Tibial artery (tissue), 4 donors: ENCODE results near the gene TOMM70.
A peak's percentile ranks its signal among the peaks of the same experiment; 100 is the strongest.
"Not testable (repeated sequence)": the region's sequence is repeated elsewhere in the genome, so short reads cannot be mapped to it uniquely, and the experiment has no call there.

Source experiments
- DNase-seq, 2 donors: peaks; one replicate each; pipeline ENCODE4 v3.0.0-alpha.2; 2019
- H3K27ac ChIP-seq, 2 donors: fragments of 200-600 bp; sonication (generic) in 1 of 2; 1 replicate in 1 of 2; 2 replicates in 1 of 2; pipeline ENCODE4 v1.5.1; 2018 to 2019; ENCODE audit warnings: mild to moderate bottlenecking in 1 of 2
- H3K27me3 ChIP-seq, 2 donors: fragments of 200-600 bp; sonication (generic) in 1 of 2; one replicate each; pipeline versions ENCODE4 v1.5.1 to v1.6.0; 2016 to 2019
- H3K36me3 ChIP-seq, 3 donors: fragments of 200-600 bp; sonication (generic) in 2 of 3; one replicate each; pipeline ENCODE4 v1.5.1; 2016 to 2019; ENCODE audit warnings: mild to moderate bottlenecking in 2 of 3
- H3K4me1 ChIP-seq, 4 donors: fragments of 200-600 bp; sonication (generic) in 2 of 4; 1 replicate in 3 of 4; 2 replicates in 1 of 4; pipeline ENCODE4 v1.5.1; 2016 to 2019
- H3K4me3 ChIP-seq, 2 donors: fragments of 200-600 bp; sonication (generic) in 1 of 2; 1 replicate in 1 of 2; 2 replicates in 1 of 2; pipeline ENCODE4 v1.5.1; 2018 to 2019; ENCODE audit warnings: mild to moderate bottlenecking in 2 of 2
- H3K9me3 ChIP-seq, 3 donors: fragments of 200-600 bp; sonication (generic) in 1 of 3; one replicate each; pipeline ENCODE4 v1.5.1; 2016 to 2019
- CTCF ChIP-seq, 2 experiments: fragments of 200-600 bp in 1 of 2; fragments of 450-650 bp in 1 of 2; IDR thresholded peaks; one replicate each; pipeline ENCODE4 v1.5.1; 2017 to 2019; ENCODE audit warnings: antibody characterized with exemption in 2 of 2, mild to moderate bottlenecking in 1 of 2, moderate library complexity in 1 of 2
- intact Hi-C: fragments of 100-400 bp; cut with DNase I; formaldehyde crosslinking; loops from one replicate; pipeline ENCODE4 v1.15.0; 2023; ENCODE audit warnings: low total_unique reads

Gene TOMM70

DNA sequence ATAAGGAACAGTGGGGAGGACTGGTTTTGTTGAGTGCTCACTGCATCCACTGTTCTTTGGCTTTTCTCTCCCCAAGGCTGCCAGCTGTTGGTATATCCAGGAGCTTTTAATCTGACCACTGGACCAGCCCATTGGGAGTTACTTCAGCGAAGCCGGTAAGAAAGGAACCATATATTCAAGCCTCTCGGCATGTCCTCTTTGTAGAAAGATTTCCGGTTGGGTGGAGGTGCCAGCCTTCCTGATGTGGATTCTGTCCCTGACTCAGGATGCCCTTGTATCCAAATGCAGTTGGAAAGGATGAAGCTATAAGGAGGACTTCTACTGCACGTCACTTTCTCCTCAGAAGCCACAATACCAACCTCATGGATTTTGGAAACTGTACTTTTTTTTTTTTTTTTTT lies 52.2 kb downstream of the TOMM70 start:
- no peaks in the 10 kb centered on the region for H3K9me3 ChIP-seq
- no peak overlapping the region for H3K27ac ChIP-seq
- no peak for TF ChIP-seq CTCF (IDR thresholded peaks at IDR 0.05)
- no peak overlapping the region for H3K4me3 ChIP-seq
- no peaks in the 10 kb centered on the region for H3K4me1 ChIP-seq
- intact Hi-C loops = no loop called here
- no peak for DNase-seq
- no peaks in the 10 kb centered on the region for H3K27me3 ChIP-seq
- peaks cover 68 to 87% (median 78%) of the 10 kb centered on the region in 3 donors for H3K36me3 ChIP-seq

- no peak for TF ChIP-seq CTCF (IDR thresholded peaks at IDR 0.05)
- Histone ChIP-seq H3K36me3 (peaks cover 34 to 57% (median 41%) of the 10 kb centered on the region in 3 donors), H3K4me1 (peaks cover 0 to 6% (median 4%) of the 10 kb centered on the region in 4 donors), H3K27me3 (no peaks in the 10 kb centered on the region), H3K9me3 (no peaks in the 10 kb centered on the region), H3K4me3 (no peak overlapping the region), H3K27ac (no peak overlapping the region)
- DNase-seq = no peak
- intact Hi-C loops = no loop called here
Observed at GRCh38 chr3:100340527-100340926, 60.4 kb downstream of the TOMM70 start.

DNA sequence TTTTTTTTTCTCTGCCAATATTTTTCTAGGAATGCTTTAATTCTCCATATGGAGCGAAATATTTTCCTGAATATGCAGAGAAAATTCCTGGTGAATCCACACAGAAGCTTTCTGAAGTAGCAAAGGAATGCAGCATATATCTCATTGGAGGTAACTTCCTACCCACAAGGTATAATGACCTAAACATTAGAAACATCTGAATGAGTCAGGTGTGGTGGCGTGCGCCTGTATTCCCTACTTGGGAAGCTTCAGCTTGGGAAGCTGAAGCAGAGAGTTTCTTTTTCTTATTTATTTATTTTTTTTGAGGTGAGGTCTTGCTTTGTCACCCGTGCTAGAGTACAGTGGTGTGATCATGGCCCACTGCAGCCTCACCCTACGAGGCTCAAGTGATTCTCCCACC lies 61.1 kb downstream of the TOMM70 start:
- peaks cover 27 to 50% (median 33%) of the 10 kb centered on the region in 3 donors for H3K36me3 ChIP-seq
- intact Hi-C loops = loop anchor here (5.0 kb wide), 1 partner anchor 53 kb away; no protein-coding TSS in a partner anchor
- no peak for DNase-seq
- no peaks in the 10 kb centered on the region for H3K27me3 ChIP-seq
- H3K27ac ChIP-seq = no peak overlapping the region
- no peak overlapping the region for H3K4me3 ChIP-seq
- TF ChIP-seq CTCF (IDR thresholded peaks at IDR 0.05) = no peak
- no peaks in the 10 kb centered on the region for H3K9me3 ChIP-seq
- H3K4me1 ChIP-seq = peaks cover 0 to 12% (median 7%) of the 10 kb centered on the region in 4 donors

DNA sequence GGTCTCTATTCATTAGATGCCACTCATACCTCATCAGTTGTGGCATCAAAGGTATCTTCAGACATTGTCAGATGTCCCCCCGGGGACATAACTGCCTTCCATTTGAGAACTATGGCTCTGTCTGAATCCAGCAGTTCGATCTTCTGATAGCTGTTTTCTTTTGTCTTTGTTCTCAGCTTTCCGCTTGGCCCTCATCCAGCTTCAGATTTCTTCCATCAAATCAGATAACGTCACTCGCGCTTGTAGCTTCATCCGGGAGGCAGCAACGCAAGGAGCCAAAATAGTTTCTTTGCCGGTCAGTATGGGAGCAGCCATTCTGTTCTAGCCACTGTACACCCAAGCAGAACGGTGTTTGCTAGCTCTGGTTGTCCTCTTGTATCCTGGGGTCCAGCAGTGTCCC lies 62.0 kb downstream of the TOMM70 start:
- Histone ChIP-seq H3K4me3 (no peak overlapping the region), H3K9me3 (no peaks in the 10 kb centered on the region), H3K27ac (no peak overlapping the region), H3K36me3 (peaks cover 20 to 41% (median 26%) of the 10 kb centered on the region in 3 donors), H3K4me1 (peaks cover 0 to 16% (median 9%) of the 10 kb centered on the region in 4 donors), H3K27me3 (no peaks in the 10 kb centered on the region)
- TF ChIP-seq CTCF (IDR thresholded peaks at IDR 0.05) = no peak
- DNase-seq = no peak
- intact Hi-C loops = loop anchor here (5.0 kb wide), 1 partner anchor 53 kb away; no protein-coding TSS in a partner anchor

GRCh38 chr3:100336229-100336628 lies 64.7 kb downstream of the TOMM70 start:
- not testable (repeated sequence) for H3K4me3 ChIP-seq

GRCh38 chr3:100335434-100335833 lies 65.5 kb downstream of the TOMM70 start:
- TF ChIP-seq CTCF (IDR thresholded peaks at IDR 0.05) = no peak
- Histone ChIP-seq H3K9me3 (no peaks in the 10 kb centered on the region), H3K27ac (peak overlapping the region; percentile 79 to 81), H3K4me1 (peaks cover 0 to 18% (median 10%) of the 10 kb centered on the region in 4 donors), H3K4me3 (peak overlapping the region; percentile 67 to 70), H3K36me3 (peaks cover 0 to 15% (median 6%) of the 10 kb centered on the region in 3 donors), H3K27me3 (no peaks in the 10 kb centered on the region)
- DNase-seq = no peak
- intact Hi-C loops = loop anchor here (5.0 kb wide), 1 partner anchor 57 kb away; no protein-coding TSS in a partner anchor

More at GRCh38 chr3:100336229-100336628, 64.7 kb downstream of the TOMM70 start:
- not testable (repeated sequence) for H3K9me3 ChIP-seq, DNase-seq, H3K27me3 ChIP-seq
- intact Hi-C loops = loop anchor here (5.0 kb wide), 1 partner anchor 56 kb away; no protein-coding TSS in a partner anchor
- H3K4me1 ChIP-seq = peaks cover 0 to 18% (median 10%) of the 10 kb centered on the region in 4 donors
- peak overlapping the region; percentile 79 to 81 for H3K27ac ChIP-seq
- H3K36me3 ChIP-seq = peaks cover 7 to 23% (median 11%) of the 10 kb centered on the region in 3 donors
